ENCODE data around the gene ACTN3.
"Not testable (repeated sequence)": the region's sequence is repeated elsewhere in the genome, so short reads cannot be mapped to it uniquely, and the experiment has no call there.

Gene ACTN3

DNA sequence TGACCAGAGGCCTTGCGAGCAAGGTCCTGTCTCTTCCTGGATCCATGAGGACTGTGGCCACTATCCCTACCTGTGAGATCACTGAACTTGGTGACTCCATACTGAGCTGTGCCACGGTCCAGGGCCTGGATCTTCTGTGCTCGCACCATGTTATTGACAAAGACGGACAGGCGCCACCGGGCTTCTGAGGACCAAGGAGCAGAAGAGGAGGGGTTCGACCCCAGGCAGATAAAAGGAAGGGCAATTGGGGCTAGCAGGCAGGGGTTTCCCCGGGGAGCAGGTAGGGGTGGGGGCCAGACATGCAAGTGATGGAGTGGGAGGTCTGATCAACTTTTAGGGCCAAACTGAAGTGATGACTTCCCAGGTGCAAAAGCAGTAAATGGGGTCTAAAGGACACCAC, 19.5 kb downstream of the ACTN3 start:
- DNase-seq: no peak

DNA sequence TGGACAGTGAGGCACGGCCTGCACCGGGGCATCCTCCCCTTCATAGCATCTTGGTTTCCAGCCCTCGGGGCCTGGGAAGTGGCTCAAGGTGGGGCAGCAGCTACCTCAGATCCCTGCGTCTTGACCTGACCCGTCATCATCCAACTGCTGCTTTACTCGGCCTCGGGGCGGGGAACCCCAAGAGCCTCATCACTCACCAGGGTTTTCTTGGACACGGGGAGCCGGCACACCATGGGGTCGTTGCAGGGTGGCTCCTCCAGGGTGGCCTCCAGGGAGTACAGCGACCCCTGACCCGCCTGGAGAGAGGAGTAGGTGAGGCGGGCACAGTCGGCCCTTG, 21.1 kb downstream of the ACTN3 start:
- DNase-seq: no peak

- DNase-seq: peak; percentile 66
Observed at GRCh38 chr11:66568124-66568916, 21.6 kb downstream of the ACTN3 start, which contains the start of gene CTSF. Gene CTSF, minus strand, starts transcription at chr11:66568606. Its CDS starts 120 bp downstream, at chr11:66568486.

GRCh38 chr11:66569076-66569475, 22.4 kb downstream of the ACTN3 start:
- no peak for DNase-seq

DNA sequence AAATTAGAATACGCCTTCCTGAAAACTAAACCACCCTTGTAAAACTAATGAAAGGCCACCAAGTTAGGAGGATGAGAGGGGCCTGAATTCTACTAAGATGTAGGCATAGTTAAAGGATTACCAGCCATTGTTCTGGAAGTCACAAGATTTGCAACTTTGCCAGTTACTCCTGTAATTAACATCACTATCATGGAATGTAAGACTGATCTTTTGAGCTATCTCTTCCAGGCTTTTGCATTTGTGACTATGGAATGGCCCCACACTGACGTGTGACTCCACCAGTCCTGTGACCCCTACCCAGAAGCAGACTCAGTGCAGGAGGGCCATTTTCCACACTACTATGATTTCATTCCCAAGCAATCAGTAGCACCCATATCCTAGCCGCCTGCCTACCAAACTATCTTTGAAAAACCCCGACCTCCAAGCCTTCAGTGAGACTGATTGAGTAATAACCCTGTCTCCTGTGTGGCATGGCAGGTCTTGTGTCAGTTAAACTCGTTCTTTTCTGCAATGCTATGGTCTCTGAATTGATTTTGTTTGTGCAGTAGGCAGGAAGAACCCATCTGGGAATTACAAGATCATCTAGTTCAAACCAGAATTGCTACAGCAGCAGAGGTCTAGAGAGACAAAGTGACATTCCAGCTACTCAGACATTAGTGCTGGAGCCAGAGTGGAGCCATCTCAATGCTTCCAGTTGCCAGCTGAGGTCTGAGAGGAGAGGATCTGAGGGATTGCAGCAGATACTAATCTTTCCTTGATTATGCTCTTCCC, 23.6 kb downstream of the ACTN3 start:
- DNase-seq: no peak

GRCh38 chr11:66570850-66571180, 24.1 kb downstream of the ACTN3 start:
- no peak for DNase-seq

- DNase-seq: peak; percentile 78
Observed at GRCh38 chr11:66579017-66579606, 32.4 kb downstream of the ACTN3 start.

DNA sequence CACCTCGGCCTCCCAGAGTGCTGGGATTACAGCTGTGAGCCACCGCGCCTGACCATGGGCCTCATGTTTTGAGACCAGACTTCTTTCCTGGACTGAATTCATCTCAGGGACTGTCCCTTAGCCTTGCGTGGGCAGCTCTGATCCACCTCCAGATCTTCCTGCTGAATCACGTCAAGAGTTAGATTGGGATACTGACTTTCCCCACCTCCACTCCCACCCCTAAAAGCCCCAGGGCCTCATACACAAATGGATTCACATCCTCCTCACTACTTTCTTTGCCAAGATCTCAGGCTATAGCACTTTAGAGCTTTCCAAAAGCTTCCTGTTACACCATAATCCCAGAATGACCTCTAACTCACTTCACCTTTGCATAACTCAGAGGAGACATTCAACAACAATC, 34.1 kb downstream of the ACTN3 start:
- no peak for DNase-seq

- no peak for DNase-seq
Observed at GRCh38 chr11:66581261-66581660, 34.6 kb downstream of the ACTN3 start.

- not testable (repeated sequence) for DNase-seq
Observed at GRCh38 chr11:66582565-66583147, 36.0 kb downstream of the ACTN3 start.

- DNase-seq: not testable (repeated sequence)
Observed at GRCh38 chr11:66585447-66585846, 38.7 kb downstream of the ACTN3 start.

- no peak for DNase-seq
Observed at GRCh38 chr11:66586136-66586535, 39.4 kb downstream of the ACTN3 start.

GRCh38 chr11:66589315-66589714, 42.6 kb downstream of the ACTN3 start:
- not testable (repeated sequence) for DNase-seq

- no peak for DNase-seq
Observed at GRCh38 chr11:66589996-66590675, 43.4 kb downstream of the ACTN3 start.

DNA sequence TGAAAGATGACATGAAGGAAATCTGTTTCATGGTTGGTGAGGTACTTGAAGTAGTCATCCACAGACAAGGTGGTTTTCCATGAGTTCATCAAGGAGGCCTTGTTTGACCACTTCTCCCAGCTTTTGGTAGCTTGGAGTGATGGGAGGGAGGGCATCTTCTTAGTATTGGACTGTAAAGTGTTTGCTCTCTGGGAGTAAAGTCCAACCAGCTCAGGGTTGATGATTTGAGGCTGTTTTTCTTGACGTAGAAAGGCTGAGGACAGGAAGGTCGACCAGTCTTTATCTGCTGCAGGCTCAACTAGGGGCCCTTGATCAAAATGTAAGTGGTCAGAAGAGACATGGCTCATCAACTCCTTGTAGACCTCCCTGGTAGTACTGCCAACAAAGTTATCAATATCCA, 44.5 kb downstream of the ACTN3 start:
- DNase-seq: no peak

DNA sequence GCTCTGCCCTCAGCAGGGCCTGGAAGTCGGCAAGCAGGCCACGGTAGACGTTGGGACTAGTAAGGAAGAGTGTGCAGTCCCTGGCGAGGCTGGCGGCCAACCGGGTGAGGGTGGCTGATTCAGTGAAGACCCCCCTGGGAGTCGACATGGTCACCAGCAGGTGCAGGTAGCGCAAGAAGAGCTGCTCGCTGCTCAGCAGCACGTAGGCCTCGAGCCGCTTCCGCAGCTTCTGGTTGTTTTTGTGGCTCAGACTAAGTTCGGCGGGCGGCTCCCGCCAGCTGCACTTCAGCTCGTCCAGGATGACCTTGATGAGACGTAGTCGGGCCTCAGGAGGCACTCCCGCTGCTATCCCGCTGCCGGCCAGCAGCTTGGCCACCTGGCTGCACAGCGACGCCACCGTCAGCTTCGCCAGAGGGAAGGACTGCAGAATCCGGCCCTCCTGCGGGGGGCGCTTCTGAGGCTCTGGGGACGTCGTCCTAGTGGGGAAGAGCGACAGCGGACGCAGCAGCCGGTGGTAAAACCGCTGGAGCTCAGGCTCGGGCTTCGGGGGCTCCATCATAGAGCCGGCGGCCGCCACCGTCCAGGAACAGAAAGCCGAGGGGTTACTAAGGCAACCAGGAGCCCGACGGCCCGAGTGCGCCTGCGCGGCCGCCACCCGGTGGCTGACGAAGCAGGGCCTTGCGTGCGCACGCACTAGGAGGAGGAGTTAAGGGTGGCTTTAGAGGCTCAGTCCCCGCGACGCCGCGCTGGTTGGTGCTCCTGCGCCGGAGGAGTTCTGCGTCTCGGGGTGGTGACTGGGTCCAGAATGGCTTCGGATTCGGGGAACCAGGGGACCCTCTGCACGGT, 46.0 kb downstream of the ACTN3 start, which contains the start of the genes CCDC87 and CCS:
TSS of gene CCDC87 (minus strand) at position 607 of the 846 bp plus-strand sequence. CDS start at position 559, 48 bp downstream.
TSS of gene CCS (plus strand) at position 729 of the 846 bp plus-strand sequence. CDS start at position 806, 77 bp downstream.
- peak; percentile 99 for DNase-seq

DNA sequence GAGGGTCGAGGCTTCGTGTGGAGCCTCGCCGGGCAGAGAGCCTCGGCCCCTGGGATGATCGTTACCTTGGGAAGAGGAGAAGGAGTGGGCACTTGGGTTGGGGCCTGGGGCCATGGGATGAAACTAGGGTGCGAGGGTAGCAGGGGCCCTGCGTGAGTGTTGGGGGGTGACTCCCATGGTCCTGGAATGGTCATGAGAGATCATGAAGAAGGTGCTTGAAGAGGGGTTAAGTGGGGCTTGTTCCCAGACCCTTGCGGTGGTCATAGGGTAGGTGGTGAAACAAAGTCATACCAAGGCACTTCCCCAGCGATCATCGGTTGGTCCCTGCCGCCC, 46.6 kb downstream of the ACTN3 start:
- DNase-seq: no peak

DNA sequence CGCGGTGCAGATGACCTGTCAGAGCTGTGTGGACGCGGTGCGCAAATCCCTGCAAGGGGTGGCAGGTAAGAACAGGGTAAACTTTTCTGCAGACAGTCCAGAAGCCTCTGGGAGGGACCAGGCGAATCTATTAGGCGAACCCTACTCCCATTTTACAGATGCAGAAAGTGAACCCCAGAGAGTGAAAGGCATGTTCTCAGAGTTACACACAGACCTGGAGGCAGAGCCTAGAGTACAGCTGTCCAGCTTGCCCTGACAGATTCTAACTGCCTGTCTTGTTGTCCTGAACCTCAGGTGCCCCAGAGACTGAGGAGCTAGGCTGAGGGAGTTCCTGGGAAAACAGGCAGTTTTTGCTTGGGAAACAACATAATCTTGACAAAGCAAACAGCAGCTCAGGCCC, 46.9 kb downstream of the ACTN3 start:
- no peak for DNase-seq

GRCh38 chr11:66595245-66595904, 48.7 kb downstream of the ACTN3 start:
- no peak for DNase-seq

DNA sequence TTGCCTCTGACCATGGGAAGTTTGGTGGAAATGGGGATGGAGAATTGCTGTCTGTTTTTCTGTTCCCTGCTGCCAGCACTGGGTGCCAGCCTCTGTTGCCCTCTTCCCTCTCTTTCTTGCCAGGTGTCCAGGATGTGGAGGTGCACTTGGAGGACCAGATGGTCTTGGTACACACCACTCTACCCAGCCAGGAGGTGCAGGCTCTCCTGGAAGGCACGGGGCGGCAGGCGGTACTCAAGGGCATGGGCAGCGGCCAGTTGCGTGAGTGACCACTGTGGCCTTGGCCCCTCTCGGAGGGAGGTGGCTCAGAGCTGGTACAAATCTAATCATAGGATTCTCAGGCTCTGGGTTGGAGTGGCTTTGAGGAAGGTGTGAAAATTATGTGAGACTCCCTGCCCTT, 52.3 kb downstream of the ACTN3 start:
- DNase-seq: no peak

- DNase-seq: no peak
Observed at GRCh38 chr11:66600219-66600618, 53.5 kb downstream of the ACTN3 start.

Data from activated CD4-positive, alpha-beta T cell treated with anti-CD3 and anti-CD28 coated beads, Interleukin-2, amount 50 U/mL, for 1 hour (primary cell).